IPS-15b (cell line): Measurements from ENCODE around the gene RER1.

Source experiments
- H3K27me3 ChIP-seq: one replicate; pipeline ENCODE4 v1.6.1; 2013; ENCODE audit warnings: low read length; ENCODE audit not compliant: control insufficient read depth, insufficient read depth
- H3K36me3 ChIP-seq: one replicate; pipeline ENCODE4 v1.6.1; 2013; ENCODE audit warnings: low read length; ENCODE audit not compliant: control insufficient read depth, insufficient read depth
- H3K4me1 ChIP-seq: one replicate; pipeline ENCODE4 v1.6.1; 2013; ENCODE audit warnings: mild to moderate bottlenecking, low read length; ENCODE audit not compliant: control insufficient read depth, insufficient read depth
- H3K4me3 ChIP-seq: one replicate; pipeline ENCODE4 v1.5.1; 2013; ENCODE audit warnings: low read depth, low read length
- H3K9ac ChIP-seq: one replicate; pipeline ENCODE4 v1.6.1; 2013; ENCODE audit warnings: low read depth, mild to moderate bottlenecking, low read length
- H3K9me3 ChIP-seq: one replicate; pipeline ENCODE4 v1.6.1; 2013; ENCODE audit warnings: mild to moderate bottlenecking, low read length; ENCODE audit not compliant: control insufficient read depth, insufficient read depth

The RER1 gene

DNA sequence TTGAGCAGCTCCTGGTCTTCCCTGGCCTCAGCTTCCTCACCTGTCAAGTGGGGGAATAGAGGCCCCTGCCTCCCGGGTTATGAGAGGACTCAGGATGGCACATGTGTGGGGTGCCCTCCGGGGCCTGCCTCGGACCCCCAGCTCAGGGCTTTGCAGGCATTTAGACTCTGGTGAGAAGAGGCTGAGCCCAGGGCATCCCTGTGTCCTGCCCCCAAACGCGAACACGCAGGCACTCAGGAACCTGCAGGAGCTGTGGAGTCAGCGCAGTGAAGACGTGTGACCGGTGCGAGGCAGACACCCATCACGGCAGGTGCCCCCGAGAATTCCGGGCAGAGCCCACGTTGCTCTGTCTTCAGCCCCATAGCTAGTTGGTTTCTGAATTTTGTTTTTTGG lies 26.2 kb downstream of the RER1 start:
- Histone ChIP-seq H3K27me3 (no peaks in the 10 kb centered on the region), H3K36me3 (no peaks in the 10 kb centered on the region), H3K9ac (no peak overlapping the region), H3K9me3 (no peaks in the 10 kb centered on the region), H3K4me1 (peaks cover 5% of the 10 kb centered on the region), H3K4me3 (no peak overlapping the region)

- no peak overlapping the region for H3K9ac ChIP-seq
- no peaks in the 10 kb centered on the region for H3K9me3 ChIP-seq
- H3K36me3 ChIP-seq, result no peaks in the 10 kb centered on the region
- H3K27me3 ChIP-seq, result no peaks in the 10 kb centered on the region
- H3K4me1 ChIP-seq, result peaks cover 4% of the 10 kb centered on the region
- no peak overlapping the region for H3K4me3 ChIP-seq
These were observed 27.2 kb downstream of the RER1 start for GRCh38 chr1:2418791-2419320.

DNA sequence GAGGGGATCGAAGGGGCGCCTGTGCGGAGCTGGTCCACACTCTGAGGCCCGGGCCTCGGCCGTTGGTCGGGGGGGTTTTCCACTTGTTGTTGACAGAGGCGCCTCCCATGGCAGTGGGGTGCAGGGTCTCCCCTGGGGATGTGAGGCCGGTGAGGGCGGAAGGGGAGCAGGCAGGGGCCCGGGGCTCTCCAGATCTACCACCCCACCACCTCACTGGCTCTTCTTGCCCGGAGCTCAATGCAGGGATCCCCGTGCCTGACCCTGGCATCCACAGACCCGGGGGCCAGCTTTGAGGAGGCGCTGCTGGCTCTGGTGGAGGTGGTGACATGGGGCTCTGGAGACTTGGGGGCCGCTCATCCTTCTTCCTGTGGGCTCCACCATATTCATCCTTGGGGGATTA lies 27.8 kb downstream of the RER1 start:
- Histone ChIP-seq H3K4me1 (no peaks in the 10 kb centered on the region), H3K27me3 (no peaks in the 10 kb centered on the region), H3K9me3 (no peaks in the 10 kb centered on the region), H3K9ac (no peak overlapping the region), H3K36me3 (no peaks in the 10 kb centered on the region), H3K4me3 (no peak overlapping the region)

DNA sequence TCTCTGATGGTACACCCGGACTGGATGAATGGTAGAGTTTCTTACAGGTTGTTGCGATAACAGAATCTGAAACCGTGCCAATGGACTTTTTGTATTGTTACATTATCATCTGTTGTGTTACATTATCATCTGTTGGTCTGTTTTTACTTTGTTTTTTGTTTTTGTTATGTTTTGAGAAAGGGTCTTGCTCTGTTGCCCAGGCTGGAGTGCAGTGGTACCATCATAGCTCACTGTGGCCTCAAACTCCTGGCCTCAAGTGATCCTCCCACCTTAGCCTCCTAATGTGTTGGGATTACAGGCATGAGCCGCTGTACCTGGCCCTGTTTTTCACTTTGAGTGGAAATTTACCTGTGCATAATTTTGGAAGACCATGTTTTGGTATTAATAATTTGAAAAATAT lies 30.9 kb downstream of the RER1 start:
- no peaks in the 10 kb centered on the region for H3K27me3 ChIP-seq

GRCh38 chr1:2425892-2426291 lies 34.3 kb downstream of the RER1 start:
- H3K36me3 ChIP-seq, result no peaks in the 10 kb centered on the region
- no peaks in the 10 kb centered on the region for H3K4me1 ChIP-seq
- no peak overlapping the region for H3K9ac ChIP-seq
- no peaks in the 10 kb centered on the region for H3K27me3 ChIP-seq
- no peaks in the 10 kb centered on the region for H3K9me3 ChIP-seq
- no peak overlapping the region for H3K4me3 ChIP-seq

More for the DNA sequence above, 30.9 kb downstream of the RER1 start:
- no peaks in the 10 kb centered on the region for H3K9me3 ChIP-seq
- H3K9ac ChIP-seq, result no peak overlapping the region
- no peak overlapping the region for H3K4me3 ChIP-seq
- no peaks in the 10 kb centered on the region for H3K4me1 ChIP-seq
- H3K36me3 ChIP-seq, result no peaks in the 10 kb centered on the region

DNA sequence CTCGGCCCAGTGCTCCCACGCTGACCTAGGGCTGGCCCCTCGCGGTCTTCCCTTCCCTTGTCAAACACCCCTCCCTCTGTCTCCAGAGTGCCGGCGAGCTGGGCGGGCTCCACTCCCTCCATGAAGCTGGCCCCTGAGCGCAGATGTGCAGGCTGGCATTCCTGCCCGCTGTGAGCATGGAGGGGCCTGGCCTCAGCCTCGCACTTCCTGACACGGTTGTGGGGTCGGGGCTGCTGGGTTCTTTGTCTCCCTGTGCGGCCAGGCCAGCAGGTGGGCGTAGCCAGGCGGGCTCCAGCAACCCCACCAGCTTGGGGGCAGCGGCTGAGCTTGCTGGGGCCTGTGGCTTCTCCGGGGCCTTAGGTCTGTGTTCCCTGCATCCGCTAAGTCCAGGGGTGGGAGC lies 34.9 kb downstream of the RER1 start:
- H3K36me3 ChIP-seq, result no peaks in the 10 kb centered on the region
- no peak overlapping the region for H3K4me3 ChIP-seq
- H3K4me1 ChIP-seq, result no peaks in the 10 kb centered on the region
- H3K27me3 ChIP-seq, result no peaks in the 10 kb centered on the region
- no peak overlapping the region for H3K9ac ChIP-seq
- H3K9me3 ChIP-seq, result no peaks in the 10 kb centered on the region

DNA sequence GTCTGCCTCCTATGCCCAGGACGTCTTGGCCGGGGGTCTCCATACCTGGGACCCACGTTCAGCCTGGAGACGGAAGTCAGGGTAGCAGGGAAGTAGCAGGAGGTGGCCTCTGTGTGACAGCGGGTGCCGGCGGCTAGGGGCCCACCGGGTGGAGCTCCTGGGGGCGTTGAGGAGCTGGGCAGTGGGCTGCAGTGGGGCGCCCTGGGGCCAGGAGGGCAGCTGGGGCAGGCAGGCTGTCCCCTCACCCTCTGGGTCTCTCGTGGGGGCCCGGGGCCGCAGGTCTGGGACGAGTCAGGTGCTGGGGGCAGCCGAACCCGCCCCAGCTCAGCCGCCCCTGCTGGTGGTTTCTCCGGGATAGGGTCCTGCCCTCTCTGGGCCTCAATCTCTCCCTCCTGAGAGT lies 35.4 kb downstream of the RER1 start:
- Histone ChIP-seq H3K9ac (no peak overlapping the region), H3K36me3 (no peaks in the 10 kb centered on the region), H3K4me1 (no peaks in the 10 kb centered on the region), H3K4me3 (no peak overlapping the region), H3K27me3 (no peaks in the 10 kb centered on the region), H3K9me3 (no peaks in the 10 kb centered on the region)

DNA sequence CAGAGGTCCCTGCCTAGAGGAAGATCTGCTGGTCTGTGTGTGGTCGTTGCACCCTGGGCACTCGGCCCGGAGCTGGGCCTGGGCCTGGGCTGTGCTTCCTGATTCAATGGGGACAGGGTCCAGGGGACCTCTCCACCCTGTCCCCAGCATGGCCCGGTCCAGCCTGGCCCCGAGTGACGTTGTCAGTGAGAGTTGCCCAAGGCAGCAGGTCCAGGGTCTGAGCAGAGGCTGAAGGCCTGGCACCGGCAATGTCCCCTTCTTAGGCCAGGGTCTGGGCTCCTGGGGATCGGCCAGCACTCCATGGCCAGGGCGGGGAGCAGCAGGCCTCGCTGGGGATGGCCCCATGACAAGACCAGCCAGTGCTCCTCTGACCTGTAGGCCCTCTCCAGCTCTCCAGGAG lies 36.3 kb downstream of the RER1 start:
- Histone ChIP-seq H3K4me3 (no peak overlapping the region), H3K27me3 (no peaks in the 10 kb centered on the region), H3K4me1 (no peaks in the 10 kb centered on the region)

GRCh38 chr1:2428490-2428889 lies 36.8 kb downstream of the RER1 start:
- Histone ChIP-seq H3K27me3 (no peaks in the 10 kb centered on the region), H3K9ac (no peak overlapping the region)

More for the DNA sequence above, 36.3 kb downstream of the RER1 start:
- Histone ChIP-seq H3K9ac (no peak overlapping the region), H3K36me3 (no peaks in the 10 kb centered on the region), H3K9me3 (no peaks in the 10 kb centered on the region)

DNA sequence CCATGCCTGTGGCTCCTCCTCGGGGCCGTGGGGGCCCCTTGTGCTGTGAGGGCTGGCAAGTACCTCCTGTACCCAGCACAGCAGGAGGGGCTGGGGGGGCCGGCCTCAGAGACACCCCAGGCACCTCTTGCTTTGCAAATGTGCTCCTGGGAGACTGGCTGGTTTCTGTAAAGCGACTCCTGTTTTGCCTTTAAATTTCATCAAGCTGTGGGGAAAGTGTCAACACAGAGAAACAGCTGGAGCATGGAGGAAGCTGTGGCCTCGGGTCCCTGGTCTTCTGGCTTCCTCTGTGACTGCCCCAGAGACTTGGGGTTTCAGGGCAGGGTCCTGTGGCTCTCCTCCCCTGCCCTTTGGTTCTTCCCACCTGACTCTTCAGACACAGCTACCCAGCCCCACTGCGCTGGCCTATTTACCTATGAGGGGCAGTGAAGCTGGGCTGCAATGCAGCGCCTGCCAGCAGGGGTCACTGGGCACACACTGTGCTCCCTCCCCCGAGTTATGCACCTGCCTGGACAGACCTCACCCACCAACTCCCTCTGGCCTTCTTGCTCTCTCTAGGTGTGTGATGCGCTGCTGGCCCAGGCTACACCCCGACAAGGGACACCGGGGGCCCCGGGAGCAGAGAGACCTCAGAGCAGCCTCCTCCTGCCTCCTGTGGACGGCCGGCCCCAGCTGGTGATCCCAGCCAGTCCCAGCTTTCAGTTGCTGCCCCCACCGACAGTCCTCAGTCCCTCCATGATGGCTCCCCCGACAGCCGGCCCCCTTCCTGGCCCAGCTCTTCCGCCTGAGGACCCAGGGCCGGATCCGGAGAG lies 38.3 kb downstream of the RER1 start:
- no peaks in the 10 kb centered on the region for H3K9me3 ChIP-seq
- H3K4me3 ChIP-seq, result no peak overlapping the region
- H3K9ac ChIP-seq, result no peak overlapping the region
- no peaks in the 10 kb centered on the region for H3K4me1 ChIP-seq
- no peaks in the 10 kb centered on the region for H3K36me3 ChIP-seq
- no peaks in the 10 kb centered on the region for H3K27me3 ChIP-seq

More at GRCh38 chr1:2428490-2428889, 36.8 kb downstream of the RER1 start:
- no peak overlapping the region for H3K4me3 ChIP-seq
- H3K4me1 ChIP-seq, result no peaks in the 10 kb centered on the region
- no peaks in the 10 kb centered on the region for H3K9me3 ChIP-seq
- no peaks in the 10 kb centered on the region for H3K36me3 ChIP-seq

GRCh38 chr1:2430592-2430973 lies 38.9 kb downstream of the RER1 start:
- no peaks in the 10 kb centered on the region for H3K4me1 ChIP-seq

DNA sequence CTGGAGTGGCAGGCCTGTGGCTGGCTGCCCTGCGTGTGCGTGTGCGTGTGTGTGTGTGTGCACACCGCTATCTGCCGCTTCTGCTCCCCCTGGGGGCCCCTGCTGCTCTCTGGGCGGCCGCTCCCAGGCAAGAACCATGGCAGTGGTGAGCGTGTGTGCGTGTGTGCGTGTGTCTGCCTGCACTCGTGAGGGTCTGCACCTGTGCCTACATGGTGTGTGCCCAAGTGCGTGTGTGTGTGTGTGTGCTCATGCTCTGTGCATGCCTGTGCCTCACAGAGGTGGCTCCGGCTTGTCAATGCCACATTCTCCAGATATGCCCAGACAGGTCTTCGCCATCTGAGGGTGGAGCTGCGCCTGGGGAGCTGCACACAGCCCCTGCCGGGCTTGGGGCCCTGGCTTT lies 39.5 kb downstream of the RER1 start:
- Histone ChIP-seq H3K36me3 (no peaks in the 10 kb centered on the region), H3K4me3 (no peak overlapping the region), H3K9me3 (no peaks in the 10 kb centered on the region), H3K4me1 (no peaks in the 10 kb centered on the region), H3K27me3 (no peaks in the 10 kb centered on the region), H3K9ac (no peak overlapping the region)

More at GRCh38 chr1:2430592-2430973, 38.9 kb downstream of the RER1 start:
- no peaks in the 10 kb centered on the region for H3K9me3 ChIP-seq
- H3K27me3 ChIP-seq, result no peaks in the 10 kb centered on the region
- H3K9ac ChIP-seq, result no peak overlapping the region
- no peaks in the 10 kb centered on the region for H3K36me3 ChIP-seq
- H3K4me3 ChIP-seq, result no peak overlapping the region
